ENCODE data around the gene MEN1. TPM values are rescaled to one million over a fixed set of nuclear protein-coding genes. Genes with fewer than 3 reads are reported as not detected.

MEN1 gene
- total and polyA plus RNA-seq, 9 of the 15 experiments (the other 6 are each of a cell fraction or from before 2014, with no cell fraction given), result 3.4 to 57.2 (median 19.3) TPM

- H3K36me3 ChIP-seq (ENCODE audit: control insufficient read depth, insufficient read depth, low read length), result peaks cover 25% of the 10 kb centered on the region; the same call in 2 of the 3 replicates
- no peak overlapping the region for H3K4me3 ChIP-seq
- TF ChIP-seq SMAD1 (IDR thresholded peaks at IDR 0.05; ENCODE audit: low read depth, low read length, partially characterized antibody) (peak; percentile 21), POLR2G (IDR thresholded peaks at IDR 0.05; ENCODE audit: low read depth, low read length) (peak; percentile 67; the same call in 1 of the 2 replicates), PYGO2 (tag; IDR thresholded peaks at IDR 0.05) (no peak), HMGN3 (IDR thresholded peaks at IDR 0.05; ENCODE audit: borderline replicate concordance, extremely low read depth, insufficient read length, low read depth, low read length) (peak; percentile 11), TFAP4 (CRISPR knock-in tag; IDR thresholded peaks at IDR 0.05; ENCODE audit: borderline replicate concordance) (0 out of 2 replicates have a peak, but pooled peaks have one; percentile 9), ZBTB33 (CRISPR knock-in tag; IDR thresholded peaks at IDR 0.05) (peak; percentile 72)
- no peaks in the 10 kb centered on the region for H3K9me3 ChIP-seq (replicated peaks; ENCODE audit: control insufficient read depth, insufficient read depth, low read depth, low read length)
- H3K9ac ChIP-seq (ENCODE audit: insufficient read depth in 1 of 2, low read depth in 2 of 2, low read length in 2 of 2), result peak overlapping the region in 1 of 2 experiments; percentile 81; a peak in 2 of 4 replicates
- FAIRE-seq (no peak), ATAC-seq (no peak), DNase-seq (ENCODE audit: extremely low read depth in 1 of 4, low spot score in 3 of 4) (peak in 3 of 4 experiments; percentile 37 to 44 (median 42))
- no peak overlapping the region for H2AFZ ChIP-seq (ENCODE audit: low read depth, low read length)
- H4K20me1 ChIP-seq (replicated peaks; ENCODE audit: control insufficient read depth, insufficient read depth, low read length), result peaks cover 16% of the 10 kb centered on the region
- ChIA-PET CTCF (ENCODE audit: low intra/inter-chr PET ratio) (no interaction called here), POLR2A (interaction anchor here (0.7 to 7.9 kb wide), 6 partner anchors 9 to 741 kb away, joined by 3 to 168 read pairs (median 5); partner anchors contain the start of gene SF1)
- H3K79me2 ChIP-seq (ENCODE audit: control insufficient read depth, insufficient read depth, low read length), result no peaks in the 10 kb centered on the region
- no peak overlapping the region for H3K4me2 ChIP-seq (ENCODE audit: insufficient read depth, low read length)
- intact Hi-C loops (cut with micrococcal nuclease), result no loop called here
- no TSS peak for BruUV-seq (replicated peaks)
- in situ Hi-C loops (cut with MboI), result no loop called here
- no peak overlapping the region for H3K27ac ChIP-seq (ENCODE audit: extremely low read depth, low read depth, low read length)
- WGBS (ENCODE audit: insufficient coverage, low coverage, missing lambda C conversion rate), result 59% methylated on average over 19 of the region's 21 CpGs
- H3K4me1 ChIP-seq (replicated peaks in 1 of 2; ENCODE audit: control insufficient read depth in 2 of 2, insufficient read depth in 2 of 2, low read length in 2 of 2), result peaks cover 24 to 73% of the 10 kb centered on the region in 2 experiments
- H3K9me1 ChIP-seq (ENCODE audit: control insufficient read depth, insufficient read depth, low read length), result peaks cover 6% of the 10 kb centered on the region
- no peaks in the 10 kb centered on the region for H3K27me3 ChIP-seq (ENCODE audit: control insufficient read depth in 2 of 2, insufficient read depth in 2 of 2, low read length in 2 of 2)
Measured at GRCh38 chr11:64759131-64759721, 51.1 kb downstream of the MEN1 start.
